ENCODE results near the gene SIRT6. TPM values are rescaled to one million over a fixed set of nuclear protein-coding genes. Genes with fewer than 3 reads are reported as not detected.
"Not testable (repeated sequence)": the region's sequence is repeated elsewhere in the genome, so short reads cannot be mapped to it uniquely, and the experiment has no call there.

The SIRT6 gene
- total and polyA plus RNA-seq, 2 donors (not counting 3 experiments of a cell fraction or from before 2014, with no cell fraction given), result 26.9 to 36.6 TPM

DNA sequence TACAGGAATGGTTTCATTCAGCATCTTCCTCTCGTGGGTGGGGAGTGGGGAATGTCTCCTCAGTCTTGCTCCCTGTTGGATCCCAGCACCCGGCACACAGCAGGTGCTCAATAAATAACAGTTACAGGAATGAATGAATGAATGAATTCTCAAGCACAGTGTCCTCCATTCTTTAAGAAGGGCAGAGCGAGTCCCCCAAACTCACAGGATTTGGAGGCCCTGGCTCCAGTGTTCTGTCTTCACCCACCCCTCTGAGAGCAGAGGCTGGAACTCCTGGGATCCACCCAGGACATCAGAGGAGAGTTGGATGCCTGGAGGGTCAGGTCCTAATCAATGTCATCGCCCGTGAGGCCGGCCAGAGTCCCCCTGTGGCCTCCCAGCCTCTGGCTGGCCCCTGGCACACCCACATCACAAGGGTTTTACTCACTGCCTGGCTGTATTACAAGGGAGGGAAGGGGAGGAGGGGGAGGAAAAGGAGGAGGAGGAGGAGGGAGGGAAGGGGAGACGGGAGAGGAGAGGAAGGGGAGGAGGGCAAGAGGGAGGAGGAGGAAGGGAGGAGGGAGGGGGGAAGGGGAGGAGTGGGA lies 37.6 kb downstream of the SIRT6 start:
- Histone ChIP-seq H3K4me3 (replicated peaks in 1 of 3; ENCODE audit: insufficient read depth in 1 of 3, low read depth in 1 of 3, low read length in 3 of 3) (no peak overlapping the region), H3K9me3 (replicated peaks; ENCODE audit: control insufficient read depth, insufficient read depth, low read length) (no peaks in the 10 kb centered on the region), H3K4me2 (ENCODE audit: insufficient read depth, low read length) (no peak overlapping the region), H4K20me1 (replicated peaks; ENCODE audit: control insufficient read depth, extremely low read depth, insufficient read depth, low read length) (no peaks in the 10 kb centered on the region), H3K9me1 (replicated peaks; ENCODE audit: control insufficient read depth, extremely low read depth, insufficient read depth, low read length) (no peaks in the 10 kb centered on the region), H3K4me1 (ENCODE audit: control insufficient read depth, extremely low read depth, insufficient read depth, low read length) (peaks cover 5% of the 10 kb centered on the region), H3K9ac (replicated peaks; ENCODE audit: extremely low read depth, insufficient read depth, low read length) (no peak overlapping the region), H3K79me2 (ENCODE audit: control insufficient read depth, insufficient read depth, low read length) (no peaks in the 10 kb centered on the region), H3K27ac (ENCODE audit: insufficient read depth, low read depth, low read length) (no peak overlapping the region), H2AFZ (ENCODE audit: low read depth, low read length) (no peak overlapping the region), H3K27me3 (ENCODE audit: control insufficient read depth in 2 of 2, insufficient read depth in 2 of 2, low read length in 2 of 2) (no peaks in the 10 kb centered on the region), H3K36me3 (ENCODE audit: control insufficient read depth in 2 of 2, extremely low read depth in 1 of 2, insufficient read depth in 2 of 2, low read length in 2 of 2) (no peaks in the 10 kb centered on the region)
- TF ChIP-seq JUN (IDR thresholded peaks at IDR 0.05; ENCODE audit: borderline replicate concordance, insufficient read depth, insufficient read length, low read depth), result no peak
- DNase-seq (ENCODE audit: low read depth, low spot score) (no peak), FAIRE-seq (no peak)
- POLR2A ChIA-PET, result no interaction called here
- intact Hi-C loops (cut with micrococcal nuclease) (no loop called here), dilution Hi-C loops (cut with MboI; ENCODE audit: extremely low pct_ligation_motif_present, low sequenced_read_pairs) (no loop called here)
- CTCF ChIA-PET, result no interaction called here
- no TSS peak for BruUV-seq (replicated peaks)

DNA sequence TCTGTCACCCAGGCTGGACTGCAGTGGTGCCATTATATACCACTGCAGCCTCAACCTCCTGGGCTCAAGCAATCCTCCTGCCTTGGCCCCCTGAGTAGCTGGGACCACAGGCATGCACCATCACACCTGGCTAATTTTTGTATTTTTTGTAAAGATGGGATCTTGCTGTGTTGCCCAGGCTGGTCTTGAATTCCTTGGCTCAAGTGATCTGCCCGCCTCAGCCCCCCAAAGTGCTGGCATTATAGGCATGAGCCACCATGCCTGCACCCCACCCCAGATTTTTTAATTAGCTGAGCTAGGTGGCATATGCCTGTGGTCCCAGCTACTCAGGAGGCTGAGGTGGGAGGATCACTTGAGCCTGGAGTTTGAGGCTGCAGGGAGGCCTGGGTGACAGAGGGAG lies 39.4 kb downstream of the SIRT6 start:
- POLR2A ChIA-PET; BruUV-seq (replicated peaks); H3K9me1 ChIP-seq (replicated peaks; ENCODE audit: control insufficient read depth, extremely low read depth, insufficient read depth, low read length); H3K9me3 ChIP-seq (replicated peaks; ENCODE audit: control insufficient read depth, insufficient read depth, low read length); H3K27ac ChIP-seq (ENCODE audit: insufficient read depth, low read depth, low read length); H3K36me3 ChIP-seq (ENCODE audit: control insufficient read depth in 2 of 2, extremely low read depth in 1 of 2, insufficient read depth in 2 of 2, low read length in 2 of 2); FAIRE-seq; H3K4me3 ChIP-seq (replicated peaks in 1 of 3; ENCODE audit: insufficient read depth in 1 of 3, low read depth in 1 of 3, low read length in 3 of 3); H3K79me2 ChIP-seq (ENCODE audit: control insufficient read depth, insufficient read depth, low read length); H2AFZ ChIP-seq (ENCODE audit: low read depth, low read length); H3K4me1 ChIP-seq (ENCODE audit: control insufficient read depth, extremely low read depth, insufficient read depth, low read length); H3K4me2 ChIP-seq (ENCODE audit: insufficient read depth, low read length); H3K9ac ChIP-seq (replicated peaks; ENCODE audit: extremely low read depth, insufficient read depth, low read length); dilution Hi-C loops (cut with MboI; ENCODE audit: extremely low pct_ligation_motif_present, low sequenced_read_pairs); H3K27me3 ChIP-seq (ENCODE audit: control insufficient read depth in 2 of 2, insufficient read depth in 2 of 2, low read length in 2 of 2); H4K20me1 ChIP-seq (replicated peaks; ENCODE audit: control insufficient read depth, extremely low read depth, insufficient read depth, low read length); intact Hi-C loops (cut with micrococcal nuclease); CTCF ChIA-PET; DNase-seq (ENCODE audit: low read depth, low spot score): not testable (repeated sequence)

All from endothelial cell of umbilical vein (primary cell).